CD4-positive, alpha-beta T cell (primary cell): ENCODE results near the gene FGR. TPM values are rescaled to one million over a fixed set of nuclear protein-coding genes. Genes with fewer than 3 reads are reported as not detected.
A peak's percentile ranks its signal among the peaks of the same experiment; 100 is the strongest.
"Not testable (repeated sequence)": the region's sequence is repeated elsewhere in the genome, so short reads cannot be mapped to it uniquely, and the experiment has no call there.

ENCODE experiments used
- ATAC-seq: fragments of 200-7000 bp; cut with Tn5 transposase; one replicate; pipeline ENCODE4 v1.10.0; 2022; ENCODE audit warnings: mild to moderate bottlenecking; ENCODE audit not compliant: poor library complexity
- CTCF ChIA-PET: fragments of 350-600 bp; sonication (Branson Sonifier 250); formaldehyde crosslinking; loops from one replicate; lab custom pipeline; 2021; ENCODE audit warnings: antibody characterized with exemption, inconsistent platforms; lab: Charles Lee
- POLR2A ChIA-PET: fragments of 350-600 bp; sonication (Branson Sonifier 250); formaldehyde crosslinking; loops from one replicate; lab custom pipeline; 2021; ENCODE audit warnings: antibody characterized with exemption, inconsistent platforms; lab: Charles Lee
- DNase-seq, 14 experiments: peaks; one replicate each; pipeline ENCODE4 v3.0.0-alpha.2; 2013 to 2020; ENCODE audit warnings: mixed read lengths in 2 of 14
- H3K27ac ChIP-seq, 2 donors: one replicate each; pipeline versions ENCODE4 v1.5.1 to v1.7.0; 2013; ENCODE audit warnings: low read length in 2 of 2, low read depth in 1 of 2, mild to moderate bottlenecking in 1 of 2
- H3K27me3 ChIP-seq, 2 experiments: 1 replicate in 1 of 2; 2 replicates in 1 of 2; pipeline versions ENCODE4 v1.6.1 to v1.7.0; 2013; ENCODE audit warnings: low read length in 2 of 2, control low read depth in 1 of 2, mild to moderate bottlenecking in 1 of 2, moderate library complexity in 1 of 2; ENCODE audit not compliant: insufficient read depth in 2 of 2, control insufficient read depth in 1 of 2
- H3K36me3 ChIP-seq: one replicate; pipeline ENCODE4 v1.6.1; 2013; ENCODE audit warnings: low read length, control low read depth; ENCODE audit not compliant: insufficient read depth
- H3K4me1 ChIP-seq: one replicate; pipeline ENCODE4 v1.6.1; 2013; ENCODE audit warnings: low read length, control low read depth; ENCODE audit not compliant: insufficient read depth
- H3K4me3 ChIP-seq: one replicate; pipeline ENCODE4 v1.5.1; 2013; ENCODE audit warnings: mild to moderate bottlenecking, low read length, moderate library complexity
- H3K9me3 ChIP-seq, 2 experiments: 1 replicate in 1 of 2; 2 replicates in 1 of 2; pipeline versions ENCODE4 v1.6.1 to v1.7.0; 2013; ENCODE audit warnings: low read length in 2 of 2, mild to moderate bottlenecking in 2 of 2, control low read depth in 1 of 2, moderate library complexity in 1 of 2; ENCODE audit not compliant: control insufficient read depth in 1 of 2, insufficient read depth in 1 of 2
- H3K27ac Mint-ChIP-seq: one replicate; pipeline ENCODE4 v1.8.0; 2020; ENCODE audit warnings: mixed read lengths
- H3K27me3 Mint-ChIP-seq: one replicate; pipeline ENCODE4 v1.8.0; 2021; ENCODE audit warnings: mixed read lengths
- H3K36me3 Mint-ChIP-seq: one replicate; pipeline ENCODE4 v1.8.0; 2021; ENCODE audit warnings: low read depth, mixed read lengths
- H3K4me1 Mint-ChIP-seq: one replicate; pipeline ENCODE4 v1.8.0; 2021; ENCODE audit warnings: low read depth, mixed read lengths
- H3K4me3 Mint-ChIP-seq: one replicate; pipeline ENCODE4 v1.8.0; 2020; ENCODE audit warnings: mild to moderate bottlenecking, mixed read lengths
- H3K9me3 Mint-ChIP-seq: one replicate; pipeline ENCODE4 v1.8.0; 2020; ENCODE audit warnings: mixed read lengths
- intact Hi-C, 2 experiments: fragments of 100-400 bp; cut with DNase I in 1 of 2; cut with micrococcal nuclease in 1 of 2; formaldehyde crosslinking; loops; one replicate each; pipeline versions ENCODE4 v1.15.1 to v1.9.0; 2023 to 2025; cut with DNase I, micrococcal nuclease
- total RNA-seq, 174 experiments: library from RNA in 2 of 174; stranded (reverse) in 2 of 174; gene quantifications; one replicate each; pipeline ENCODE4 v1.2.3 and lab custom pipeline; 2021 to 2026
- TF ChIP-seq, protein P1 (sequence below): fragments of 200-600 bp; IDR thresholded peaks from one replicate; pipeline ENCODE4 v1.8.0; 2022; ENCODE audit warnings: antibody characterized with exemption, mild to moderate bottlenecking

FGR gene
- total RNA-seq, 2 experiments from 2014 or later, result 3.0 to 3.2 TPM

DNA sequence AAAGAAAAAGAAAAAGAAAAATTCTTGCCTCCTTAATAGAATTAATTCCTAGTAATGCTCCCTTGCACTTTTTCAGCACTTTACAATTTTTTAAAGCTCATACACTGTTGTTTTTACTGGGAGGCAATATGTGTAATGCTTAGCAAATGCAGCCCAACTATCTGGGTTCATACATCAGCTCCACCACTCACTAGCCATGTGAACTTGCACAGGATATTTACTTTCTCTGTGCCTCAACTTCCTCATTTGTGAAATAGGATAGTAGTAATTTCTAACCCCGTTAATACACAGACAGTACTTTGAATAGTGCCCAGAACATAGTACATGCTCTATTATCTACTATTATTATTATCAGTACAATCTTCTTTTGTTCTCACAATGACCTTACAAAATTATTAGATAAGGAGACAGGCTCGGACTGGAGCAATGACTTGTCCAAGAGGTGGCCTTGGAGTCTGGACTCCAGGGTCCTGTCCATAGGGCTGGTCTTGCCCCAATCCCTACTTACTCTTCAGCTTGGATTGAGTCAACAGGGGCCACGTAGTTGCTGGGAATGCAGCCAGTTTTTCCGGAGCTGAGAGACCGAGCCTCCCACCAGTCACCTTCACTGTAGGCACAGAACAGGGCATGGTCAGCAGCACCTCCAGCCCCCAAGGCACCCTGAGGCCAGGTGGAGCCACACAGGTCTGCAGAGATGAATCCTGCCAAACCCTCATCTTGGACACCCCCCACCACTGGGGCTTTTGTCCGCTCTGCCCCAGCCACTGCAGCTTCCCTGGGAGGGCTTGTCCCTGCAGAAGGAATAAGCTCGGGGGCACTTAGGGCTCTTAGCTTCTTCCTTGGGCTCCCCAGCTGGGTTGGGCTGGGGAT is 13.7 kb downstream of the FGR start:
- ChIA-PET POLR2A (interaction anchor here (1.3 kb wide), 1 partner anchor 12 kb away, joined by 3 read pairs; no protein-coding TSS in a partner anchor), CTCF (interaction anchor here (0.7 to 1.0 kb wide), 4 partner anchors 12 to 325 kb away, joined by 3 to 5 read pairs (median 4); no protein-coding TSS in a partner anchor)
- Mint-ChIP-seq H3K4me1 (peaks cover 50% of the 10 kb centered on the region), H3K9me3 (no peaks in the 10 kb centered on the region), H3K4me3 (no peak overlapping the region), H3K27me3 (no peaks in the 10 kb centered on the region), H3K36me3 (no peaks in the 10 kb centered on the region), H3K27ac (no peak overlapping the region)
- H3K36me3 ChIP-seq, result no peaks in the 10 kb centered on the region
- TF ChIP-seq, protein P1, sequence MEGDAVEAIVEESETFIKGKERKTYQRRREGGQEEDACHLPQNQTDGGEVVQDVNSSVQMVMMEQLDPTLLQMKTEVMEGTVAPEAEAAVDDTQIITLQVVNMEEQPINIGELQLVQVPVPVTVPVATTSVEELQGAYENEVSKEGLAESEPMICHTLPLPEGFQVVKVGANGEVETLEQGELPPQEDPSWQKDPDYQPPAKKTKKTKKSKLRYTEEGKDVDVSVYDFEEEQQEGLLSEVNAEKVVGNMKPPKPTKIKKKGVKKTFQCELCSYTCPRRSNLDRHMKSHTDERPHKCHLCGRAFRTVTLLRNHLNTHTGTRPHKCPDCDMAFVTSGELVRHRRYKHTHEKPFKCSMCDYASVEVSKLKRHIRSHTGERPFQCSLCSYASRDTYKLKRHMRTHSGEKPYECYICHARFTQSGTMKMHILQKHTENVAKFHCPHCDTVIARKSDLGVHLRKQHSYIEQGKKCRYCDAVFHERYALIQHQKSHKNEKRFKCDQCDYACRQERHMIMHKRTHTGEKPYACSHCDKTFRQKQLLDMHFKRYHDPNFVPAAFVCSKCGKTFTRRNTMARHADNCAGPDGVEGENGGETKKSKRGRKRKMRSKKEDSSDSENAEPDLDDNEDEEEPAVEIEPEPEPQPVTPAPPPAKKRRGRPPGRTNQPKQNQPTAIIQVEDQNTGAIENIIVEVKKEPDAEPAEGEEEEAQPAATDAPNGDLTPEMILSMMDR, result no peak
- H3K27me3 ChIP-seq, result no peaks in the 10 kb centered on the region
- intact Hi-C loops, result no loop called here
- no peak for ATAC-seq
- no peaks in the 10 kb centered on the region for H3K9me3 ChIP-seq
- no peak for DNase-seq
- no peak overlapping the region for H3K27ac ChIP-seq
- peaks cover 73% of the 10 kb centered on the region for H3K4me1 ChIP-seq
- H3K4me3 ChIP-seq, result no peak overlapping the region

DNA sequence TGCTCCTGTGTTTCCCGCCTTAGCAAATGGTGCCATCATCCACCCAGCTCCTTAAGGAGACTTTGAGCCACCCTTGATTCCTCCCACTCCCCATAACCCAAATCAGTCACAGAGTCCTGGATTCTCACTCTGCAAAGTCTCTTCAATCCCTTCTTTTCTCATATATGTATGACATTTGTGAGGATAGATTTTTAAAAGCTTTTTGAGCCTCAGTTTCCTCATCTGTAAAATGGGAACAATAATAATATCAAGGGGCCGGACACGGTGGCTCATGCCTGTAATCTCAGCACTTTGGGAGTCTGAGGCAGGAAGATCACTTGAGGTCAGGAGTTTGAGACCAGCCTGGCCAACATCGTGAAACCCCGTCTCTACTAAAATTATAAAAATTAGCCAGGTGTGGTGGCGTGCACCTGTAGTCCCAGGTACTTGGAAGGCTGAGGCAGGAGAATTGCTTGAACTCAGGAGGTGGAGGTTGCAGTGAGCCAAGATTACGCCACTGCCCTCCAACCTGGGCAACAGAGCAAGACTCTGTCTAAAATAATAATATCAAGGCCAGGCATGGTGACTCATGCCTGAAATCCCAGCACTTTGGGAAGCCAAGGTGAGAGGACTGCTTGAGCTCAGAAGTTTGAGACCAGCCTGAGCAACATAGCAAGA is 15.1 kb downstream of the FGR start:
- not testable (repeated sequence) for H3K36me3 ChIP-seq
- peak overlapping the region; percentile 80 for H3K27ac Mint-ChIP-seq

DNA sequence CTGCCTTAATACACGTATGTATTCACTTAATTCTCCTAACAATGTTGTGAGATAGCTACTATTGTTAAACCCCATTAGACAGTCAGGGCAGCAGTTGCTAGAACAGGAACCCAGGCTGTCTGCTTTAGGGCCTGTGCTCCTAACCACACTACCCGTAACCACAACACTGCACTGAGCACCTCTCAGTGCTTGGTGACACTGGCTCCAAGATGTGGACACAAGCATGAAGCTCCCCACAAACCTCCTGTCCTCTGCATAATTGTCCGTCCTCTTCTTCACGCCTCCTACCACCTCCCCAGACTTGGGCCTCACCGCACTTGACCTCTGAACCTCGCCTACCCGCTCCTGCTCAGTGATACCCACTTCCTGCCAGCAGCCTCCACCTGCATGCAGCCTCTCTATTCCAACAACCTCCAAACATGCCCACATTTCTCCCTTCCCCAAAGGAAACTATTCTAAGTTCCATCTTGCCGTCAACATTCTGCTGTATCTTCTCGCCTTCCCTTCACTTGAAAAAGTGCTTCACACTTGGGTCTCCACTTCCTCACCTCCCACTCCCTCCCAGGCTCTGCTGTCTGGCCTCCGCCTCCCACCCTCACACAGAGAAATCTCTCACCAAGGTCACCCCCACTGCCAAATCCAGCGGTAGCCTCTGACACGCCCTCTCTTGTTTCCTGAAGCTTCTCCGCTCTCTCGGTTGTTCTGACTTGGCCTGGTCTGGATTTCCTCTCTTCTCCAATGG is 16.5 kb downstream of the FGR start:
- H3K4me1 Mint-ChIP-seq, result peaks cover 72% of the 10 kb centered on the region
- TF ChIP-seq, protein P1, result no peak
- H3K27ac Mint-ChIP-seq, result peak overlapping the region; percentile 80
- ChIA-PET POLR2A (interaction anchor here (0.6 to 3.9 kb wide), 6 partner anchors 8 to 213 kb away, joined by 3 to 23 read pairs (median 3); partner anchors contain the start of gene AHDC1), CTCF (interaction anchor here (0.6 to 1.6 kb wide), 4 partner anchors 9 to 62 kb away, joined by 3 to 6 read pairs (median 3); no protein-coding TSS in a partner anchor)
- H3K4me1 ChIP-seq, result peaks cover 73% of the 10 kb centered on the region
- H3K36me3 ChIP-seq, result no peaks in the 10 kb centered on the region
- H3K4me3 Mint-ChIP-seq, result peak overlapping the region; percentile 35
- no peak overlapping the region for H3K4me3 ChIP-seq
- no peaks in the 10 kb centered on the region for H3K27me3 Mint-ChIP-seq
- intact Hi-C loops, result loop anchor here in 1 of 2 experiments (2.0 kb wide), 1 partner anchor 44 kb away; no protein-coding TSS in a partner anchor
- peak in 13 of 14 experiments; percentile 35 to 81 (median 43) for DNase-seq
- ATAC-seq, result peak; percentile 97
- H3K9me3 ChIP-seq, result no peaks in the 10 kb centered on the region
- H3K27me3 ChIP-seq, result no peaks in the 10 kb centered on the region
- H3K27ac ChIP-seq, result peak overlapping the region; percentile 65 to 77
- H3K9me3 Mint-ChIP-seq, result no peaks in the 10 kb centered on the region
- H3K36me3 Mint-ChIP-seq, result no peaks in the 10 kb centered on the region

More for the DNA sequence above, 15.1 kb downstream of the FGR start:
- not testable (repeated sequence) for ATAC-seq, H3K36me3 Mint-ChIP-seq, H3K4me3 Mint-ChIP-seq, H3K27me3 ChIP-seq, H3K9me3 ChIP-seq, H3K27me3 Mint-ChIP-seq, DNase-seq, H3K9me3 Mint-ChIP-seq, H3K4me3 ChIP-seq, H3K27ac ChIP-seq
- H3K4me1 Mint-ChIP-seq, result peaks cover 59% of the 10 kb centered on the region
- intact Hi-C loops, result loop anchor here in 1 of 2 experiments (2.0 kb wide), 1 partner anchor 43 kb away; no protein-coding TSS in a partner anchor
- POLR2A ChIA-PET, result interaction anchor here (1.3 to 3.9 kb wide), 3 partner anchors 13 to 43 kb away, joined by 3 to 23 read pairs (median 3); partner anchors contain the start of gene AHDC1
- CTCF ChIA-PET, result interaction anchor here (1.6 kb wide), 1 partner anchor 43 kb away, joined by 6 read pairs; no protein-coding TSS in a partner anchor
- peaks cover 73% of the 10 kb centered on the region for H3K4me1 ChIP-seq
